HG03025 (cell line): Measurements from ENCODE around the gene WWTR1.

Source experiments
- ATAC-seq: cut with Tn5 transposase; IDR thresholded peaks from one replicate; pipeline ENCODE4 v1.9.1; 2021; ENCODE audit warnings: mild to moderate bottlenecking, moderate library complexity; ENCODE audit not compliant: unreplicated experiment, low FRiP score

WWTR1 gene

DNA sequence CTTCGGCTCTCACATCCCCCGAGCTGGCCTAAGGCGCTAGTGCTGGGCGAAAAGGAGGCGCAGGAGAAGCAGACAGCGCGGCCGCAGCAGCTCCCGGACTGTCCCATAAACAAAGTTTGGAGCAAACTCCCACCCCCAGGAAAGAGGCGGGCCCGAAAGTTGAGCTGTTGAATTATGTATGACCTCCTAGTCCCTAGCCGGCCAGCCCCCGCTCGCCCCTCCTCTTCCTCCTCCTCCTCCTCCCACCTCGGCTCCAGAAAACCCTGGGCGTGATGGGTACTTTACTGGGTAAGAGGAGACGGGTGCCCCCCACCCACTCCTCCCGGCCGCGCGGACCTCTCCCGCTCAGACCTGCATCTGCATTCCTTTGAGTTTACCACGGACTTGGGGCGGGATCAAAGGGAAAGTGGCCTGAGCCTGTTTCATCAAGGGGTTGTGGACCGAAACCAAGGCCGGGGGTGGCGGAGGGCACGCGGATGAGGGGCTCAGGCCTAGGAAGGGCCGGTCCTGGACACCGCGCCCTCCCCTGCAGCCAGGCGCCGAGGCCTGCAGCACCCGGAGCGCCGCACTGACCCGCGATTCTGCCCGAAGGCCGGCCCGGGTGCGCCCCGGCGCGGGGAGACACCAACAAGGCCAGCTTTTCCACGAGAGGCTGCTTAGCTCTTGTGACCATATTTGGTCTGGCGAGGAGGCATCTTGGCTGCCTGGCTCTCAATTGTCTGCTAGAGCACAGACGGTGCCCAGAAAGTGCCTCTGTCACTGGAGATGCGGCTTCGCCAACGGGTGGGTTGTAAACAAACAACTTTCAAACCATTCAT, at the start of gene WWTR1:
WWTR1 (minus strand) TSS at position 100 of the 818 bp plus-strand sequence. CDS start 719 bp downstream, outside the sequence.
- ATAC-seq: peak; percentile 80

DNA sequence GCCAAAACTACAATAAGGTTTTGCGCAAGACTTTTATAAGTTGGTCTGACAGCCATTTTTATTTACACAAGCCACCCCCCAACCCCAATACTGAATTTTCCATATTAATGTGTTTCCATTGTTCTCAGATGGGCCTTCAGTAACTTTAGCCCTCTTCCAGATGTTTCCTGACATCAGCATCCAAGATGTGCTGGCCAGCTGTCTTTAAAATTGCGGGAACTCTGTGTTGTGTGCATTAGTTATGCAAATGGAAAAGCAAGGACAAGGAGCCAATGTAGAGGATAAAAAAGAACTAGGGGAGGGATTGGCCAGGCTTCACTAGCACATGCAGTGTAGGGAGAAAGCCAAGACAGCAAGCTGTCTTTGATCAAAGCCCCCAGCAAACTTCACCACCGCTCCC, 49.1 kb upstream of the WWTR1 start:
- ATAC-seq: no peak

DNA sequence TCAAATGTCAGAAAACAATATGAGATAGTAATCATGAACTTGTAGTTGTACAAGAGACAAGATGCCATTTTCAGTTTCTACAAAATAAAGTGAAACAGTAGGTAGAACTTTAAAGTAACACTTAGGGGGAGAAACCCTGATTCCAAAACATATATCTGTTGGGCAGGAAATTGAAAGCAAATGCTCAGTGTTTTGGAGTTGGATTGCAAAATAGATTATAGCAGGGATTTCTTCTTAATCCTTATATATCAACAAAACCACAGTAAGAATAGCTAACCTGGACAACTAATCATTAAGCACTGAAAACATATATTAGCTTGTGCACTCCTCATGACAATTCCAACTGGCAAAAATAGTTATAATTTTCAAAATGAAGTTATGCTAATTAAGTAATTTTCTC, 47.6 kb upstream of the WWTR1 start:
- no peak for ATAC-seq

DNA sequence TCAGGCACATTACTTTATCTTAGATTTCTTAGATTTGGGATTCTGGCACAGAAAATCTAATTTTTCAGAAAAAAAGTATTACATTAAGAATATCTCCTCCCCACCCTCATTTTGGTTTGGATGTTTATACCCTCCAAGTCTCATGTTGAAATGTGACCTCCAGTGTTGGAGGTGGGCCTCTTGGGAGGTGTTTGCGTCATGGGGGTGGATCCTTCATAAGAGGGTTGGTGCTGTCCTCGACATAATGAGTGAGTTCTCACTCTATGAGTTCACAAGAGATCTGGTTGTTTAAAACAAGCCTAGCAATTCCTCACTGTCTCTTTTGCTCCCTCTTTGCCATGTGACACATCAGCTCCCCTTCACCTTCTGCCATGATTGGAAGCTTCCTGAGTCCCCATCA, 45.6 kb upstream of the WWTR1 start:
- ATAC-seq: no peak

DNA sequence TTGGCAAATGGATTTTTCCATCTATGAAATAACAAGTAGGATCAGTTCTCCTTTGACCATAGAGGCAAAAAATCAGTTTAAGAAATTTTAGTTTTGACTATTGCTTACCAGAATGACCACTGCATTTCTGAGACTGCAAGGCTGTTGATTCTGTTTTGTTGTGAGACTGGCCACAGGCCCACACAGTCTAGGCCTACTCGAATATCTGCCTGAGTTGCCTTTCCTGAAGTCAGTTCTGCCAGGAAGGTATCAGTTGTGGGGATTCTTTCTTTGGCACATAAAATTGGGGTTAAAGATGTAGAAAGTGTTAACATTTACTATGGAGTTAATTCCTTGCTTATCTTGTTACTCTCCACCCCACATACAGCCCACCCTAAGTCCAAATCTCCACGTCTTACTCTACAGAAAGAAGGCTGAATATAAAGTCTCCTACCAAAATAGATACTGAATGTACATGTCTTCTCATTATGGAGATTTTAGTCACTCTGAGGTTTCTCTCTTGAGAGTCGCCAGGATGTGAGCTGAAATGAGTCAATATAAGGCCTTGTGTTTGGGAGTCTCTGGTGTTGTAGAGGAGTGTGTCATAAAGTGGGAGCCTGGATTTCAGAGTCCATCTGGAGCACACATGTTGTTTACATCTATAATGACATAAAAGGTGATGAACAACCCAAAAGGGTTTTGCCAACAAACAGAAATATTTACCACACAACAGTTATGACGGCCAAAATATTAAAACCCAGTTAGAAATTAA, 45.0 kb upstream of the WWTR1 start:
- no peak for ATAC-seq

DNA sequence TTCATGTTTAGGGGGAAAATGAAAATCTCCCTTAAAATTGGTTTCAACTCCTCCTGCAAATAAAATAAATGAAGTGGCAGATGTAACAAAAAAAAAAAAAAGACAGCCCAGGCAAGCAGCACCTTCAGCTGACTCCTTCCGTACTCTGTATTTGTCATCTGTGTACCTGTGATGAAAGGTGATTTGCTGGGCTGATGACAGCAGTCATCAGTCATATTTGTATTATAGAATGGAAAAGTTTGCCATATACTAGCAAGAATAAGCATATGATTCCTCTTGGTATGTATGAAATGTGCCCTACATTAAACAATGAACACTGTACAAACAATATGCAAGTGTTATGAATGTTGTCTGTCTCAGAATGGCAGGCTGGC, 44.1 kb upstream of the WWTR1 start:
- no peak for ATAC-seq

DNA sequence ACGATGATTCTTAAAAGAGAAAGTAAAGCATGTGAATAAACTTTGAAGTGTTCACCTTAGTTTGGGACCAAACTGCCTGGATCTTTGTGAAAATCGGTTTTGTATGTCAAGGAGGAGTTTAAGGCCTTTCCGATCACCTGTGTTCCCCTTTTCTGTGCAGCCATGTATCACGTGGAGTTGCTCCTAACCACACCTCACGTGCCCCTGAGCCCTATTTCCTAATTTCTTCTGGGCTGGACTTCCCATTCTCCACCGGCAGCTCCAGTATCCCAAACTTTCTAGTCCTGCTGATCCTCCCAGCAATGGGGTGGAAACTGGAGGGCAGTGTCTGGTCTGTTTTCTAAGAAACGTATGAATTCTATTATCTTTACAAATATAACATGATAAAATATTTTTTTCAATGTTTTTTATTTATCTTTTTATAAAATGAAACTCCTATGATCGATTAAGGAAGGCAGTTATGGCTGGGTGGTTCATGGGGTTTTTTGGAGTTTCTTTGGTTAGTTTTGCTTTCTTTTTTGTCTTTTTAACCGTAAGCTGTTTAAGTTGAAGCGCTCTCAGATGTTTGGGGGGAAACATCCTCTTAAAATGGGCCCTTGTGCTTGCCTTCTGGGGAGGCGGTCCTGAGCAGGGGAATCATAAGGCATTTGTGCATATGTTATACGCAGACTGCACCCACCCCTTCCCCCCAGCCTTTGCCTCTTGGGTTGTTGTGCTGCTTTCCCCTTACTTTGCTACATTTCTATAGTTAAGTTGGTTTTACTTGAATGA, 43.6 kb upstream of the WWTR1 start:
- ATAC-seq: no peak

DNA sequence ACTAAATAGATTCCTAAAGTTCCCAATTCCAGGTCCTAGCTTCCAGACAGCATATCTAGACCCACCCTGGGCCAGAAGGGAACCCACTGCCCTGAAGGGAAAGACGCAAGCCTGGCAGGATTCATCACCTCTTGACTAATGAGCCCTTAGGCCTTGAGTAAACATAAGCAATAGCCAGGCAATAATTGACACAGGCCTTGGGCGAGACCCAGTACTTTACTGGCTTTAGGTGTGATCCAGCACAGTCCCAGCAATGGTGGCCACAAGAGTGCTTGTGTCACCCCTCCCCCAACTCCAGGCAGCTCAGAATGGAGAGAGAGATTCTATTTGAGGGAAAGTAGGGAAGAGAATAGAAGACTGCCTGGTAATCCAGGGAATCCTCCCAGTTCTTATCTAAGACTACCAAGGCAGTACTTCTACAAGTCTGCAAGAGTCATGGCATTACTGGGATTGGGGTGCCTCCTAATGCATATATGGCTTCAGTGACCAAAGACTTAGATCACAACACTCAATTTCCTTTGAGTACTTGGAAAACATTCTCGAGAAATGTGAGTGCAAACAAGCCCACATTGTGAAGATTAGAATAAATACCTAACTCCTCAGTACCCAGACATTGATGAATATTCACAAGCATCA, 30.4 kb upstream of the WWTR1 start:
- ATAC-seq: no peak

DNA sequence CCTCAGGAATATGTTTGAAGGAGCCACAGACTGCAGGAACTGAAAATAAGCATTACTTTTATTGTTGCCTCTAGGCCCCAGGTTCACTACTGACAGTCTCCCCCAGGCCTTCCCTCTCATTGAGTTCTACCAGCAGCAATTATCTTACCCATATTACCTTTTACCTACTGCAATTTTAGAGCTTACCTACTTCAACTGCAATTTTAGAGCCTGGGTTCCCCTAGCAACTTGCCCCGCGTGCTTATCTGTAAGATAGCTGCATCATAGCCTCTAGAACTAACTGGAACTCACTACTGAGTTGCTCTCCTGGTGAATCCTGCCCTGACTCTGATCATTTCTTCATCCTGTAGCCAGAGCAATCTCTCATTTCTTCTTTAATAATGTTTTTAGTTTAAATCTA, 29.2 kb upstream of the WWTR1 start:
- no peak for ATAC-seq

DNA sequence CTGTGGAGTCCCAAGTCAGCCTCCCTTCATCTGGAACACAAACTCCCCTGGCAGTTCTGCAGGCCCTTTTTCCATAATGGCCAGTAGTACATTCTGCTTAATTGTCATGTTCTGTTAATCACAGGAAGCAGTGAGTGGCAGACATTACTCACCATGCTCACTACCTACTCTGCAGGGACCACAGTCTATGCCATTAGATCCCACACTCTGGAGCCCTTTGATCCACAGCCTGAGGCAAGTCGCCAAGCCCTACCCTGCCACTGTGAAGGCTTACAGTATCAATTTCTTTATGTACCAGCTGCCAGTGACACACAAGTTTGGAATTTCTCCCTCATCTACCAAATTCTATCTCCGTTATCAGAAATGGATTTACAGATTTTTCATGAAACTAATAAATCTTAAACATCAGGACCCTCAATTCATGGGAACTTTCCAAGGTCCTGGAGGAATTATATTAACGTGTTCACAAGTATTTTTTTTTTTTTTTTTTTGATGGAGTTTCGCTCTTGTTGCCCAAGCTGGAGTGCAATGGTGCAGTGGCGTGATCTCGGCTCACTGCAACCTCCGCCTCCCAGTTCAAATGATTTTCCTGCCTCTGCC, 20.6 kb upstream of the WWTR1 start:
- no peak for ATAC-seq

DNA sequence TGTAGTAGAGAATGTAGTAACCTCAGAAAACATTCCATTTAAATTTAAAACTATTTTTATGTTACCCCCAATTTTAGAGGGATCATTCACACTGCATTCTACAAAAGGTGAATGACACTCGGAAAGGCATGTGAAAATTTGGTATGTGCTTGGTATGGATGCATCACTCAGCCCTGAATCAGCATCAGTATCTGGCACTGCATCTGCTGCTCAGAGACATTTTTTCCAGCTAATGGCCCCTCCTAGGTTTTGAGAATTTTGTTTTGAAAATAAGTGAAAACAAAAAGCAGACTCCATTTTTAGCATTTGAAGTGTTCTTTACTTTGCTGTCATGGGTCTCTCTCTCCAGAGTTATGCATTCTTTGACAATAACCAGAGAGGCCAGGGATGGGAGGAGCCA, 15.6 kb upstream of the WWTR1 start:
- ATAC-seq: no peak

DNA sequence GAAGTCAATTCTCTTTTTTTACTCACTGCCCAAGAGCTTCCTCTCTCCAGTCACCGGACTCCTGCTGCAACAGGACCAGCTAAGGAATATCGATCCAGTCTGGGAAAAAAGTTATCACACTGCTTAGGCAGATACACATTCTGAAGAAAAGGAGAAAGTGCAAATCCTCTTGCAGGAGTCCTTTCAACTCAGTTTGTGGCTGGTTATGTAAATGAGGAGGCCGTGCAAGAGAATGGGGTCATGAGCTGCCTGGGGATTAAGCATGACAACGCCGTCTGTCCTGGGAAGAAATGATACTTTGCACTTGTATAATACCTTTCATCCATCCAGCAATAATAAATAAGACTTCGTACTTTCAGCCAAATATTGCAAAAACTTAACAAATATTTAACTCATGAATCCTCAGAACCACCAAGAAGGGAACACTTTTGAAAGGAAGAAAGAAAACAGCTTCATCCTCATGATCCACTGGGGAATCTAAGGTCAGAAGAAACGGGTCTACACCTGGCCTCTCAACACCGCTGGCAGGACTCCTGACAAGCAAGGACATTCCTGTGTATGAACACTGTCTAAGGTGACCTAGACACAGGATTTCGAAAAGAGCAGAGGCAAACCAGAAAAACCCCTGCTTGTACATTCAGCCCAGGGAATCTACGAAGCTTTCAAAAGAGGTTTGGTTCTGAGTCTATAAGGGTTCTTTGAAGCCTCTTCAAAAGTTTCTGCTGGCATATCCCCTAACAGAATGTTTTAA, 13.1 kb upstream of the WWTR1 start:
- peak; percentile 75 for ATAC-seq

DNA sequence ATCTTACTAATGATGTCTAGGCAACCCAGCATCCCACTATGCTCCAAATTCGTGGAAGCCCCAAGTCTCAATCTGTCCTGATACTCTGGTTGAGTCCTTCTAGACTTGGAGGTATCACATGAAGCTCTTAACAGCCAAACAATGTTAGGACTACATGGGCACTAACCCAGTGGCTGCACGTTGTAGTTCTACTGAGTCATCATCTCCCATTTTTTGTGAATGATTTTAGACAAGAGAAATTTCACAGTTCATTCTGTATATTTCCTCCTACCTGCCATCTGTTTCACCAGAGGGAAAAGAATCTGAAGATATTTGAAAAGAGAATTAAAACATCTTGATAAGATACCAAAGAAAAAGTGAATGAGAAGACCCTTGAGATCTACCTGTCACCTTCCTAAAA, 9.8 kb upstream of the WWTR1 start:
- ATAC-seq: no peak

DNA sequence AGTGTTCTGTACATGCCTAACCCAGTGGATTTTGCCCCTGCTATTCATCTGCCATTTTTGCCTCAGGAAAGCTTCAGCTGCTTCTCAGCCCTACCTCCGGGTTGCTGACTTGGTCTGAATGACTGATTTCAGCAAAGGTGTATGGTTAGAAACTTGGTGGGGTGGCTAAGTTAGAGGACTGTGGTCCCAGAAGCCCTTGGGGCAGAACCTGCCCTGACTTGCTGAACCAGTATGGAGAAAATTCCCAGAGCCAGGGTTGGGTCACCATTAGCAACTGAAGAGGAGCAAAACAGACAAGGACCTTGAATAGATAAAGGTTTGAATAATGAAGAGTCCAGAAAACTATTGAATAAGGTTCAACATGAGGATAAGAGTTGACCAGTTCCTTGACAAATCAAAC, 6.1 kb upstream of the WWTR1 start:
- no peak for ATAC-seq

DNA sequence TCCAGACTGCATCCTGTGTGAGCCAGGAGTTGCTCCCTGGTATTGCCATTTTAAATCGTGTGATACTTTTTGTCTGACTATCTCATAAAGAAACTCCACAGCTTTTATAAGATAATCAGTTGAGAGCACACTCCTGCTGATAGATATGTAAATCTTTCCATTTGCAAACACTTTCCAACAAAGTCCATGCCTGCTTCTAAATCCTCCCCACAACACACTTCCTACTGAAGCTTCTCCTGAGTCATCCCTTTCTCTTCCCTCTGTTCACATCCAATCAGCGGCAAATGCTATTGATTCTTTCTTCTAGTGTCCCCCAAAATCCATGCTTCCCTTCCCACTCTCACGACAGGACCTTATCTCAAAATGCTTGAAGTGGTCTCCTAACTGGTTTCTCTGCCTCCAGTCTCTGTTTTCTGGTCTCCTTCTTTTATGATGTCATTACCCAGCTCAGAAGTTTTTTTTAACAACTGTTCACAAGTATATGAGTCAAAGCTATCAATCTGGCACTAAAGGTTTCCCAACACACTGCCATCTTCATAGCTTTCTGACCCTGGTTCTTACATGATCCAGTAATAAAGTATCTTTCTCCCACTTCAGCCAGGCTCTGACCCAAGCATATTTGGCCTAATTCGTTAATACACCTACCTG, 4.5 kb upstream of the WWTR1 start:
- no peak for ATAC-seq

DNA sequence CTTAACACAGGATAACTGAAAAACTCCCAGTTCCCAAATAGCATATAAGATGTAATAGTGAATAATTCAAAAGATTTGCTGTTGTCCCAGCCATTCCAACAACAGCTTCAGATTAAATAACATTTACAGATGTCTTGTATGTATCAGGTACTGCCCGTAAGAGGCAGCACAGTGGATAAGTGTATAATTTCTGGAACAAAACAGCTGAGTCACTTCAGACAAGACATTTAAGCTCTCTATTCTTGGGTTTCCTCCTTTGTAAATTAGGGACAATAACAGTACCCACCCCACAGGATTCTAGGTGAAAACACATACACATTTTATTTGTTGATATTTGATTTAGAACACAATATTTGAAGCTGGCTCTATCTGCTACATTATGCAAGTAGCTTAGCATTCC, 2.6 kb upstream of the WWTR1 start:
- ATAC-seq: no peak

DNA sequence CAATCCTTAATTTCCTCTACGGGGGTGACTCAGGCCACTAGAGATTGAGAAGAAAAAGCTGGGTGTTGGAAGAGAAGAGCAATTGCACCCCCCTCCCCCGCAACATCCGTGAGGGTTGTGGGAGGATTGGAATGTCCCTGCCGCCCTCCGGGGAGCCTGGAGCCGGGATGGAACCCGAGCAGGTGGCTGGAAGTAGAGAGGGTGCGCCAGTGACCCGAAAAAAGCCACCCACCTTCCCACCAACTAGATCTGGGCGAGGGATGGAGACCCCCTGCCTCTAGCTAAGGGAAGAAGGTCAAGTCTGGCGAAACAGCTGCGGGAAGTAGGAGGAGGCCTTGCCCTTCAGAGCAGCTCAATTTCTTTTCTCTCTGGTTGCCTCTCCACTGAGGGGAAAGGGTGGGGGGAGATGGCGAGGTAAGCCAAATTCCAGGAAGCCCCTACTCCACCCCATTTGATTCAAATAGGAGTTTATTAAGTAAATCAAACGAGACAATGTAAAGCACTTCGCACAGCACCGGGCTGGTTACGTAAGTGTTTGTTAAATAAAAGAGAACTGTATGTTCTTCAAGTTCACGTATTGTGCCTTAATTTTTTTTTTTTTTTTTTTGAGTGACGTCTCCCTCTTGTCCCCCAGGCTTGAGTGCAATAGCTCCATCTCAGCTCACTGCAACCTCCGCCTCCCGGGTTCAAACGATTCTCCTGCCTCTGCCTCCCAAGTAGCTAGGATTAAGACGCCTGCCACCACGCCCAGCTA, 1.1 kb upstream of the WWTR1 start:
- peak; percentile 2 for ATAC-seq

DNA sequence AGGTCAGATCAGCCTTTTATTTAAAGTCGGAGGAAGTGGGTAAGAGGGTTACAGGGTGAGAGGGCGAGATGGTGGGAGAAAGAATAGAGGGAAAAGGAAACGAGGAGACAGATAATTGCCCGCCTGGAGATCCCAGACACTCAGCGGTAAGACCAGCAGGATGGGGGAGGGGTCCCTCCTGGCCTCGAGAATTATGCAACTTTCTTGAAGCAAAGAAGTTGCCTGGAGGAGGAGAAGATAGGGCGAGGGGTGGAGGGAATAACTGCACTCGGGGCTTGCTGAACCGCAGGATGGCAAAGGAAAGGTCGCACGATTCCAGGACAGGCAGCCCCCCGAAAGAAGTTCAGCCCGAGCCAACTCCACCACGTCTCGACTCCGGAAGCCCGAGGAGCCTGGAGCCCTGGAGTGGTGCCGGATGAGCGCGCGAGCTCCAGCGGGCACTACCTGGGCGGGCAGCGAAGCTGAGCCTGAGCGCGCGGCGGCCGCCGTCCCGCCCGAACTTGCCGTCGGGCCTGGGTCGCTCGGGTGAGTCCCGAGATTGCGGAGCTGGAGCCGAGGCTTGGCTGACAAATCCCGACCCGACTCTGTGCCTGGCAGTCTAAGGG, 402 bp downstream of the WWTR1 start:
- ATAC-seq: no peak
